Kidney tubule cell (primary cell): ENCODE measurements around the gene ABHD16B.
A peak's percentile ranks its signal among the peaks of the same experiment; 100 is the strongest.
"Not testable (repeated sequence)": the region's sequence is repeated elsewhere in the genome, so short reads cannot be mapped to it uniquely, and the experiment has no call there.

ENCODE experiments used
- DNase-seq: peaks from one replicate; pipeline ENCODE4 v3.0.0-alpha.2; 2018; ENCODE audit warnings: low spot score

ABHD16B gene

DNA sequence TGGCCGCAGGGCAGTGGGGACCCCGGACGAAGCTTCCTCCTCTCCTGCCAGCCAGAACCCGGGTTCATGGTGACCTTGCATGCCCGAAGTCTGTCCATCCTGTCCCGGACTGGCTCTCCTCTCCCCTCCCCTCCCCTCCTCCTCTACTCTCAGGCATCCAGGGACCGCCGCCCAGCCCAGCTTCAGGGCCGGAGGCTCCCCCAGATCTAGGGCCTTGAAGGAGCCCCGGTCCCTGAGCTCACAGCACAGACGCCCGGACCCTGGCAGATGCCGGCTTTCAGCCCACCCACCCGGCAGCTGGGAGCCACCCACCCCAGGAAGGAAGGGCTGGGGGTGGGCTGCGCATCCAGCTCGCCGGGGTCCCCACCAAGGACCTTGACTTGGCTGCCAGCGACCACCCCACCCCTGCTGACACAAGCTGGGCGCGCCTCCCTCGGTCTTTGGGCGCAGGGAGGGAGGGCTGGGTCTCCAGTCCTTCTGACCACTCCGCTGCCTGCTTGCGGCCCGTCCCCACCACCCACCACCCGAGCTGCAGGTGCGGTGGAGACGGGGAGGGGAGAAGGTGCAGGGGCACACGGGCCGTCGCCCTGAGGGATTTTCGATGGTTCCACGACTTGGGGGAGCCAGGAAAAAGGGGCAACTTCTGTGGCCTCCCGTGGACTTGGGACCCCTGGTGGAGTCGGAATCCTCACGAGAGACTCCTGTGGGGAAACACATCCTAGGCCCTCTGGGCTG, 5.8 kb upstream of the ABHD16B start:
- no peak for DNase-seq

DNA sequence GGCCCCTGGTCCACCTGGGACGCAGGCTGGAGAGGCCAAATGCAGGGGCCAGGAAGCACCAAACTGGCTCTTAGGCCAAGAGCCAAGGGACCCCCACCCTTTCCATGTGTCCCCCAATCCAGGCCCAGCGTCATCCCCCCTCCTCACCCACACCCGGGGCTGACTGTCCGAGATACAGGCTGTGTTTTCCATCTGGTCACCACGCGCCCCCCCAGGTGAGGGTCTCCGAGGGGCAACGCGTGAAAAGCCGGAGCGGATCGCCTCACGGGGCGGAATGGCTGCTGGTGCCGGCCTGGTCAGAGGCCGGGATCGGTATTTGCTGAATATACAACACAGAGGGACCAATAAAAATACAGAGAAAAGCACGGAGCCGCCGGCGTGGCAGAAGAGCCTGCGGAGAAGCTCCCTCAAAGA, 5.2 kb upstream of the ABHD16B start:
- DNase-seq, result no peak

DNA sequence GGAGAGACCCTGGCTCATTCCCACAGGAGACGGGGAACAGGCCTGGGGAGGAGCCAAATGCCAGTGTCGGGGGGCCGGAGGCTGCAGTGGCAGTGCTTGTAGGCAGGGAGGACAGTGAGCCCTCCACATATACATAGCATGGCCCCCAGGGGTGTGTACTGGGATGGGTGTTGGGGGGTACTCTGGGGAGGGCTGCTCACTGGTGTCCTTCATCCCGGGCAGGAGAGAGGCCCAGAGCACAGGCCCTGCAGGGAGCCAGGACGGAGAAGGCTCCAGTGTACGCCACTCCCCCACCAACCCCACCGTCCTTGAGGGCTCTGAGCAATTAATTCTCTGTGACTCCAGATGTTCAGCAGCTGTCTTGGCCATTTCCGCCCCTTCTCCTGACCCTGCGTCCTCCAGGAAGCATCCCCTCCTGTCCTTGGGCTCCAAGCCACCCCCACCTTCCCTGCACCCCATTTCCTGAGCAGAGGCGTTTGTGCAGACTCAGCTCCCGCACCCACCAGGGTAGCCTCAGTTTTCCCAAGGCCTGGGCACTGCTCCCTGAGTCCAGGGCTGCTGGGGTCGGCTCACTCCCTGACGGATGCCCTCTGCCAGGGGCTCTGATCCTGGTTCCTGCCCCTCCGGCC, 3.4 kb upstream of the ABHD16B start:
- DNase-seq, result no peak

DNA sequence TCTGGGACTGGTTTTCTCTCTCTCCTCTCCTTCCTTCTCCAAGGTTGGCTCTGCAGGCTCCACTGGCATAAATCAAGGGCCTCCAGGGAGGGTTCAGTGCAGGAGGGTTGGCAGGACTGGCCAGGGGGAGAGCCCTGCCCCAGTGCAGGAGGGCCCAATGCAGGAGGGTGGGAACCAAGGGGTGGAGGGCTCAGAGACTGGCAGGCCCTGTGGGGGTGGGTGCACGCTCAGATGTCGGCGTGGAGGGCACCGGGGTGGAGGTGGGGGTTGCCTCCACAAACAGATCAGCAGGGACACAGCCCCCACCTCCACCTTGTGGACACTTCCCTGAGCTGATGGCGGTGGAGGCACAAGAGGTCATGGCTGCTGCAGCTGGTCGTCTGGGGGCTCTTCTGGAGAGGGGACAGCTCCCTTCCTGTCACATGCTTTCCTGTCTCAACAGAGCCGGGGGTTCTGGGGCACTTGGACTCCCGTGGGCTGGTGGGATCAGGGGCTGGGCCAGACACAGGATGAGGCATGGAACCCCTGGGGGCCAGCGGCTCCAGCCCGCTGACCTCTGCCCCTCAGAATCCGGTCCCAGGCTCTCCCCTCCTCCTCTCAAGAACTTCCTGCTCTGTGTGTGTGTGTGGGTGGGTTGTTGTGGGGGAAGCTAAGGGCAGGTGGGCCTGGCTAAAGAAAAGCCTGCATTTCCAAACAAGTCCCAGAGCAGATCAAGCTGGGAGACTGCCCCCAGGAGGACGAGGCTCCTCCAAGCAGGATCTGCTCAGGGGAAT, 2.7 kb upstream of the ABHD16B start:
- DNase-seq, result no peak

DNA sequence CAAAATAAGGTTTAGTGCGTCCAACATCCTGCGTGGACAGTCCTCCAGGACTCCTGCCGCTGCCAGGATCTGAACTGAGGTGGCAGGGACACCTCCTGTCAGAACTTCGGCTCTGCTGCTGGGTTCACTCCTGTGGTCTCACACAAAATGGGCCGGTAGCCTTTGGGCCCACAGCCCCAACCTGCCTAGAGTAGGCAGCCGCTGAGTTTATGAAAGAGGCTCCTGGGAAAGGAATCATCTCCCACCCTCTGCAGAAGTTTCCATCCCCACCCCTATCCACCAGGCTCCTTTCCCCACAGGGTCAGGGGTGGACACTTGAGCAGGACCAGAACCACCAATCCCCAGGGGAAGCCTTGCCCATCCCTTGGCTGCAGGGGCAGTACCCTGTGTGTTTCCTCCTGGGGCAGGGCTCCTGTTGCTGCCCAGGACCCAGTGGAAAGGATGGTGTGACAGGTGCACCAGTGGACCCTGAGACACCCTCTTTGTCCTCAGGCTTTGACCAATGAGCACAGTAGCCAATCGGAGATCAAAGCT, 2.1 kb upstream of the ABHD16B start:
- DNase-seq, result no peak

DNA sequence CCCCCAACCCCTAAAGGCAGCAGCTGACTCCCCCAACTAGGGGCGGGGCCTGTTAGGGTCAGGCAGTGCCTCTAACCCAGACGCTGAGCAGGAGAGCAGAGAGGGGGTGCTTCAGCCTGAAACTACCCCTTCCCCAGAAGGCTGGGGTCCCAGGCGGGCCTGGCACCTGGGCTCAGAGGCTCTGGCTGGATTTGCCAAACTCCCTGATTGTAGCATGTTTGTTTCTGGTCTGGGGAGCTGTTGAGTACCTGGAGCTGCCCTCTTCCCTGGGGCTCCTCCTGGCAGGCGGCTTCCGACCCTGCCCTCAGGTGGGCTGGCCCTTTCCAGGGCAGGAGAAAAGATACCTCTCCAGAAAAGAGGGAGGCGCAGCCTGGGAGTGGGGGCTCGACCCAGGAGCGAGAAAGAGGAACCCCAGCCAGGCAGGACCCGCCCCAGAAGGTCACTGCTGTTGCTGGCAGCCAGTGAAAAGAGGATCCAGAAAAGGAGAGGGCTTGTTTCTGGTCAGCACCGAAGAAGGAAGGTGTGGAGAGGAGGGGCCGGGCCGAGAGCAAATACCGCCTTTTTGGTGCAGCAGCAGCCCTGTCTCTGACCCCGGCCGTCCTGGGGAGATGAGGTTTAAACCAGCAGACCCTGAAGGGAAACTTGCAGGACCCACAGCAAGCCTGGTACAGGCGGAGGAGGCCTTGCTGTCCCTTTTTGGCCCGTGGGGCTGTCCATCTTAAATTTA, 810 bp upstream of the ABHD16B start:
- DNase-seq, result no peak

DNA sequence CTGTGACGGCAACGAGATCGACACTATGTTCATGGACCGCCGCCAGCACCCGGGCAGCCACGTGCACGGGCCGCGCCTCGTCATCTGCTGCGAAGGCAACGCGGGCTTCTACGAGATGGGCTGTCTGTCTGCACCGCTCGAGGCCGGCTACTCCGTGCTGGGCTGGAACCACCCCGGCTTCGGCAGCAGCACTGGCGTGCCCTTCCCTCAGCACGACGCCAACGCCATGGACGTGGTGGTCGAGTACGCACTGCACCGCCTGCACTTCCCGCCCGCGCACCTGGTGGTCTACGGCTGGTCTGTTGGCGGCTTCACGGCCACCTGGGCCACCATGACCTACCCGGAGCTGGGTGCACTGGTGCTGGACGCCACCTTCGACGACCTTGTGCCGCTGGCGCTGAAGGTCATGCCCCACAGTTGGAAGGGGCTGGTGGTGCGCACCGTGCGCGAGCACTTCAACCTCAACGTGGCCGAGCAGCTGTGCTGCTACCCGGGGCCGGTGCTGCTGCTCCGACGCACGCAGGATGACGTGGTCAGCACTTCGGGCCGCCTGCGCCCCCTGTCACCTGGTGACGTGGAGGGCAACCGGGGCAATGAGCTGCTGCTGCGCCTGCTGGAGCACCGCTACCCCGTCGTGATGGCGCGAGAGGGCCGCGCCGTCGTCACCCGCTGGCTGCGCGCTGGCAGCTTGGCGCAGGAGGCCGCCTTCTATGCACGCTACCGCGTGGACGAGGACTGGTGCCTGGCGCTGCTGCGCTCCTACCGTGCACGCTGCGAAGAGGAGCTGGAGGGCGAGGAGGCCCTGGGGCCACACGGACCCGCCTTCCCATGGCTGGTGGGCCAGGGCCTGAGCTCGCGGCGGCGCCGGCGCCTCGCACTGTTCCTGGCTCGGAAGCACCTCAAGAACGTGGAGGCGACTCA, 943 bp downstream of the ABHD16B start:
- DNase-seq, result no peak

DNA sequence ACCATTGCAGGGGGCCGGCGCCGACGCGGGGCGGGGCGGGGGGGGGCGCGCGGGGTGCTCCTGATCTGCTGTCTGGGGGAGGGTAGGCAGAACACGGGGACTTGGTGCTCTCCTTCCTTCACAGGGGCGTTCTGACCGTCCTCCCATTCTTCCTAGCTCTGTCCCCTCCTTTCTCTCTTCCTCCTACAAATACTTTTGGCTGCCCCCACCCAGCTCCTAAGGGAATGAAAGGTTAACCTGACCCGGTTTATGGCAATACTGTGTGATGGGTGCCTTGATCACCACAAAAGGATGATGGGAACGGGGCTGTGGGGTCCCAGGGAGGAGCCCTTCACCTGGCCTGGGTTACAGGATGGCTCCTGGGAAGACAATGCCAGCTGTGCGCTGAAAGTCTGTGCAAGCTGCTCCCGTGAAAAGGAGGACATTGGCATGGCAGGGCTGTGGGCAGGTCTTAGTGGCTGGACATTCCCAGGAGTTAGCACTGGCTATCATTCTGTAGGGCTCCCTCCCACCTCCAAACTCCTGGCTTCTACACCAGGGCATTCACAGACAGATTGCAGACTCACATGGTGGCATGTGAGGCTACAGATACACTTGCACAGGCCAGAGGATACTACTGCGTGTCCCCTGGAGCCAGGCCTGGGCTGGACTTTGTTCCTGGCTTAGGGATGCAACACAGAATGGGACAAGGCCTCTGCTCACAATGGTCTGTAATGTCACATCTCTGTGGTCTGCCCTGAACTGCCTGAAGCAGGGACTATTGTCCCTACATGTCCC, 1.9 kb downstream of the ABHD16B start:
- DNase-seq, result no peak

DNA sequence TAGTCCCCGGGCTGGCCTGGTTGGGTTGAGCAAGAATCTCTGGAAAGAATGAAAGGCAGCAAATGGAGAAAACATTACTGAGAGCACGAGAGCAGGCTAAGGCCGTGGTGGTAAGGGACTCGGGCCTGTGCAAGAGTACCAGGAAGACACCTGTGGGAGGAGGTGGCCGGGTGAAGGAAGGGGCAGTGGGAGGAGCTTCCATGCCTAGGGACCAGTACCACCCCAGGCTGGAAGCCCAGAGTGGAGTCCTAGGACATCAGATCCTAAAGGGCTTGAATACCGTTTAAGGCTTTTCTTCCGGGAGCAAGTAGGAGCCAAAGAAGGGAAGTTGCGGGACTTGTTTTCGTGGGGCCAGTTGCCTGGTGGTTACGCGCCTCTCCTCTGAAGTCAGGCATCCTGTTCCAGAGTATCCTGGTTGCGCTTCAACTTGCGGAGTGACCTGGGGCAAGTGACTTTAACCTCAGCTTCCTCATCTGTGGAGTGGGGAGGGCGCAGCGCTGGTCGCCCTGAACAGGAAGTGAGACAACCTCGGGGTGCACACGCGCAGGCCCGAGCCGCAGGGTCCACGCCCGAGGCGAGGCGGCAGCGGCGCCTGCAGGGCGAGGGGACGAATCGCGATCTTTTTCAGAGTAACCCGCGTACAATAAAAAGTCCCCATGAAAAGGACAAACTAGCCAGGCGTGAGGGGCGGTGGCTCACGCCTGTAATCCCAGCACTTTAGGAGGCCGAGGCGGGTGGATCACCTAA, 2.7 kb downstream of the ABHD16B start:
- DNase-seq, result peak; percentile 95

DNA sequence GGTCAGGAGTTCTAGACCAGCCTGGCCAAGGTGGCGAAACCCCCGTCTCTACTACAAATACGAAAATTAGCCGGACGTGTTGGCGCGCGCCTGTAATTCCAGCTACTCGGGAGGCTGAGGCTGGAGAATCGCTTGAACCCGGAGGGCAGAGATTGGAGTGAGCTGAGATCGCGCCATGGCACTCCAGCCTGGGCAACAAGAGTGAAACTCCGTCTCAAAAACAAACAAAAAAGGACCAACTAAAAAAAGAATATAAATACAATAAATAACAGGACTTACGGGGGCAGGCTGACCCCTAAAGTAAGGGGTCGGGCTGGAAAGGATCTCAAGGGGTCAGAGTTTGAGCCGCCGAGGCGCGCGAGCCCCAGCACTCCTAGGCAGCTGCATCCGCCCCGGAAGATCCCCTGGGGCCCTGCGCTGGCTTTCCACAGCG, 3.3 kb downstream of the ABHD16B start:
- DNase-seq, result no peak

DNA sequence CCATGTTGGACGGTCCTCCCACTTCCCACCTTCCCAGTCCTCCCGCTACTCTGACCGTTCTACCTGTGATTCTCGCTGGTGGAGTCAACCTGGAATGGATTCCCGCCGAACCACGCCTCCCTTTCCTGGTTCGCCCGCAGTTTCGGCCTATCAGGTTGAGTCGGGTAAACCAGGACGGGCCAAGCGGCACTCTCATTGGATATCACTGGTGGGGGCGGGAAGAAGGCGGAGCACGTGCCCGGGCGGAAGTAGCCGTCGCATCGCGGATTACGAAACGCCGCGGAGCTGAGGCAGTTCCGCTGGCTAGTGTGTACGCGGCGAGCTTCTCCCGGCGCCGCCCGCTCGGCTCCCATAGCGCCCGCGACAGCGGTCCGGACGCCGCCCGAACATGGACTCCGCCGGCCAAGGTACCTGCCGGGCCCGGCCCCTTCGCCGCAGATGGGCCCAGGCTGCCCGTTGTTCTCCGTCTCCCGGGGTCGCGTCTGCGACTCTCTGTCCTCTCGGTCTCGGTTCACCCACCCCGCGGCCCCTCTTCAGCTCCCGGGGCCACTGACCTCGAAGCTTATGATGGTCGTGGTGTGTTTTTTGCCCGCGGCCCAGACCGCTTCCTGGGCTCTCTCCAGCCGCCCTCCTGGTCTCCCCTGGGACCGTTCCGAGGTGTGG, 3.8 kb downstream of the ABHD16B start, which contains the start of gene TPD52L2:
Gene TPD52L2, plus strand, starts transcription at position 293 of the 663 bp plus-strand sequence. Its CDS starts 96 bp downstream, at position 389.
- DNase-seq, result peak; percentile 99

DNA sequence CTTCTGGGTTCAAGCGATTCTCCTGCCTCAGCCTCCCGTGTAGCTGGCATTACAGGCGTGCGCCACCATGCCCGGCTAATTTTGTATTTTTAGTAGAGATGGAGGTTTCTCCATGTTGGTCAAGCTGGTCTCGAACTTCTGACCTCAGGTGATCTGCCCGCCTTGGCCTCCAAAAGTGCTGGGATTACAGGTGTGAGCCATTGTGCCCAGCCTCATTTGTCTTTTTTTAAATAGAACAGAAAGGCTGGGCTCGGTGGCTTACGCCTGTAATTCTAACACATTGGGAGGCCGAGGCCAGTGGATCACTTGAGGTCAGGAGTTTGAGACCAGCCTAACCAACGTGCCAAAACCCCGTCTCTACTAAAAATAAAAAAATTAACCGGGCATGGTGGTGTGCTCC, 5.7 kb downstream of the ABHD16B start:
- not testable (repeated sequence) for DNase-seq

DNA sequence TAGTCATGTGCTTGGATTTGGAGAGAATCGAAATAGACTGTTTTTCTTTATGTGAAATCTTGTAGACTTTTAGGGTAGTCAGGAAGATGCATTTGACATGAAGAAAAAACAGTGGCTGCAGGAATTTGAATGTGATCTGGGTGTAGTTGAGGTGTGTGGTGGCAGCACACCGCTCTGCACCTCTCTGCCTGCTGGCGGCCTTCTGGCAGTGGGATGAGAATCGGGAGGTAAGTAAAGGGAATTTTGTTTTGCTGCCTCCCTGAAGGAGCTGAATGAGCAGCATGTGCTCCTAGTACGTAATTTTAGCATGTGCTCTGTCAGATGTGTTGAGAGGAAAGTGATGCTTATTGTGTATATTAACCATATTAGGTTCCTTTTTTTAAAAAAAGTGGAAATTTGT, 7.0 kb downstream of the ABHD16B start:
- no peak for DNase-seq

DNA sequence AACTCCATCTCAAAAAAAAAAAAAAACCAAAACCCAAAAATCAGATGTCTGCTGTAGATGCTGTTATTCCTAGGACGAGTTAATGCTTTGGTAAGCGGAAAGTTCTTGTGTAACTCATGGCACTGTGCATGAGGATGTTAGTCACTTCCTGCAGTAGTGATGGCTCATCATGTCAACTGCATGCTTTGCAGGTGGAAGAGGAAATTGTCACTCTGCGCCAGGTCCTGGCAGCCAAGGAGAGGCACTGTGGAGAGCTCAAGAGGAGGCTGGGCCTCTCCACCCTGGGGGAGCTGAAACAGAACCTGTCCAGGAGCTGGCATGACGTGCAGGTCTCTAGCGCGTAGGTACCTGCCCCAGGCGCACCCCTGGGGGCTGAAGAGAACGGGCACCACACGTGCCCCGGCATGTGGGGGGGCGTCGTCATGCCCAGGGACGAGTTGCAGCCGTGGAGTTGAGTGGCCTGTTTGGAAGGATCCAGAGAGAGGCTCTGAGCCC, 12.2 kb downstream of the ABHD16B start:
- DNase-seq, result peak; percentile 90

DNA sequence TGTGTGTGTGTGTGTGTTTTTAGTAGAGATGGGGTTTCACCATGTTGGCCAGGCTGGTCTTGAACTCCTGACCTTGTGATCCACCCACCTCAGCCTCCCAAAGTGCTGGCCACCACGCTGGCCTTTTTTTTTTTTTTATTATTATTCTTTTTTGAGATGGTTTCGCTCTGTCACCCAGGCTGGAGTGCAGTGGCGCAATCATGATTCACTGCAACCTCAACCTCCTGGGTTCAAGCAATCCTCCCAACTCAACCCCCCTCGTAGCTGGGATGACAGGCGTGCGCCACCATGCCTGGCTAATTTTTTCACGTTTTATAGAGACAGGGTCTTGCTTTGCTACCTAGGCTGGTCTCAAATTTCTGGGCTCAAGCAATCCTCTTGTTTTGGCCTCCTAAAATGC, 12.9 kb downstream of the ABHD16B start:
- DNase-seq, result not testable (repeated sequence)

DNA sequence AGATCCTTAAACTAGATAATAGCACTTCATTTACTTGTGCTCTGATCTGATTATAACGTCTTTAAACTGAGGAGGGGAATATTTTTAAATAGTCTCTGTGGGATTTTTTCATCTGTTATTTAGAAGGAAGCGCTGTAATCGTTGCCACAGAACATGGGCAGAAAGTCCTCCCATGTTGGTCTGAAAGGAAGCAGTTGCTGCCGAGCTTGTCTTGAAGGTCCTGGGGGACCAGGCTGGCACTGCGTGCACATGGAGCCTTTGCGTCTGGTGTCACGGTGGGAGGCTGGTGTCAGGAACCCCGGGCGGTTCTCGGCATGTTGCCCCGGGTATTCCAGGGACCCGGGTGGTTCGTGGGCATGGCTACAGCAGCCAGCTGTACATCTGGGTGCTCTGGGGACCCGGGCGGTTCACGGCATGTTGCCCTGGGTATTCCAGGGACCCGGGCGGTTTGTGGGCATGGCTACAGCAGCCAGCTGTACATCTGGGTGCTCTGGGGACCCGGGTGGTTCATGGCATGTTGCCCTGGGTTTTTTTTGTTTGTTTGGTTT, 15.3 kb downstream of the ABHD16B start:
- no peak for DNase-seq

DNA sequence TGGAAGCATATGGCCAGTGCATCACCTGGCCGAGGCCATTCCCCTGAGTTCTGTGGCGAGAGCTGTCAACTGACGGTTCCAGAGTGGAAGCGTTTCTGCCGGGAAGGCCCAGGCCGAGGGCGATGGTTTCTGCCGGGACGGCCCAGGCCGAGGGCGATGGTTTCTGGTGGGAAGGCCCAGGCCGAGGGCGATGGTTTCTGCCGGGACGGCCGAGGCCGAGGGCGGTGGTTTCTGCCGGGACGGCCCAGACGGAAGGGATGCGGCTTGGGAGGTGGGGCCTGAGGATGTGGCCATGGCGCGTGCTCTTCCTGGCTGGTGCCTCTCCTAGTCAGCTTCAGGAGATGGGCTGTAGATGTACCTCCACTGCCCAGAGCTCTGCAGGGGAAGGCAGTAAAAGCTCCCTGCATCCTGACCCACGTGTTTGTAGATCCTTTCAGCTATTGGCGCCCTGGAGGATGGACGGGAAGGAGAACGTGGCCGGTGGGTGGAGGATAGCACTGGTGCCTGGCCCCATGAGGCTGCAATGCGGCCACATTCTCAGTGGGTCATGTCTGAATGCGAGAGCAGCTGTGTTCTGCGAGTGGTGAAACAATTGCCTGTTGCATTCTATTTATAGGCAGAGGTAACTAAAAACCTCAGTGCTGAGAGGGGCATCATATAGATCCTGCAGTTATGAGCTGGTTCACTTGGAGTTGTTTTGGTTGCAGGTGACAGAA, 16.6 kb downstream of the ABHD16B start:
- no peak for DNase-seq
